CD4-positive, alpha-beta T cell treated with Interferon alpha-2 for 1 hour (primary cell): ENCODE data around the gene NDUFS6.
A peak's percentile ranks its signal among the peaks of the same experiment; 100 is the strongest.
"Not testable (repeated sequence)": the region's sequence is repeated elsewhere in the genome, so short reads cannot be mapped to it uniquely, and the experiment has no call there.

ENCODE experiments used
- DNase-seq, 2 donors: peaks; one replicate each; pipeline ENCODE4 v3.0.0-alpha.2; 2020 to 2022

The NDUFS6 gene

GRCh38 chr5:1784197-1785050, 16.8 kb upstream of the NDUFS6 start:
- DNase-seq = no peak

DNA sequence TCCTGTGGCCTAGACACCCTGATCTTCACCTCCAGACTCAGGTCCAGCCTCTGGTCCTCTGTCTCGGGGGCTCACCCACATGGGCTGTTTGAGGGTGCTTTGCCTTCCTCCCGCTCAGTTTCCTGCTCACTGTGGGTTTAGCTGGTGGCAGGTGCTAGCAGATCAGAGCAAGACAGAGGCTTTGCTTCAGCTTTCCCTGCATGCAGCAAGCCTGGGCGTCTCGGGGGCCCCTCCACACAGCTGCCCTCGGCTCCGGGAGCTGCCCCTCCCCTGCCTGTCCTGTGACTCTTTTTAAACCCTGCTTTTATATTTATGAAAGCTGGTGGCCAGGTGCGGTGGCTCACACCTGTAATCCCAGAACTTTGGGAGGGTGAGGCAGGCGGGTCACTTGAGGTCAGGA, 16.1 kb upstream of the NDUFS6 start:
- no peak for DNase-seq

DNA sequence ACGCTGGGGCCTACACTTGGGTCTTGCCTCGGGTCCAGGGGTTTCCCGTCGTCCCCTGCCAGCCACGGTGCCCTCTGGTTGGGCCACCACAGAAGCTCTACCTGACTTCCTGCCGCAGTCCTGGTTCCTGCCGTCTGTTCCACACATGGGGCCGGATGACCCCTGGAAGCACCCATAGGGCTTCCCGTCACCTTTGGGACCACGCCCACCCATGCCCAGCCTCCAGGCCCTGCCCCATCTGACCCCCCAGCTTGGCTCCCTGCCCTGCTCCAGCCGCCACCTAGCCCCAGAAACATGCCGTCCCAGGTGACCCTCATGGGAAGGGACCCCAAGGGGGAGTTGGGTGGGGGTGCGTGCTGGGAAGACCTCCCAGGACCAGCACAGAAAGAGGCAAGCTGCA, 15.2 kb upstream of the NDUFS6 start:
- DNase-seq = no peak

- DNase-seq = no peak
Measured at GRCh38 chr5:1786621-1787471, 14.4 kb upstream of the NDUFS6 start.

DNA sequence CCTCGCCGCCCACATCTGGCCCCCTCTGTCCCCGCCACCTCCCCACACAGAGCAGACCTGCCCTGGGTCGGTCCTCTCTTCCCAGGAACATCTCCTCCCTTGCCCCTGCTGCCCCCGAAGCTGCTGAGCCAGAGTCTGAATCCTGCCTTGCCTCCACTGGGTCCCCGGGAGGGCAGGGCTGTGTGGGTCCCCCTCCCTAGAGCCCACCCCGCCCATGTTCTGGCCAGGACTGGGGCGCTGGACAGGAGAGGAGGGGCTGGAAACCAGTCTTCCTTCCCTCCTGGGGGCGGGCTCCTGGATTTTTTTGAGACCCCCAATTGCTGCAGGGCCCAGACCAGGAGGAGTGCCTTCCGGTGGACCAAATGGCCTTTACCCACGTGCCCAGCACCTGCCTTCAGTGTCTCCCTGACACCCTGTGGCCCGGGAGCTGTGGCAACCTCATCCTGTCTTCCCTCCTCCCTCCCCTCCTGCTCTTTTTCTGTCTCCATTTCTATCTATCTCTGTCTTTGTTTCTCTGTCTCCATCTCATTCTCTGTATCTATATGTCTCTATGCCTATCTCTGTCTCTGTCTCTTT, 13.6 kb upstream of the NDUFS6 start:
- no peak for DNase-seq

GRCh38 chr5:1788200-1788599, 13.0 kb upstream of the NDUFS6 start:
- no peak for DNase-seq

DNA sequence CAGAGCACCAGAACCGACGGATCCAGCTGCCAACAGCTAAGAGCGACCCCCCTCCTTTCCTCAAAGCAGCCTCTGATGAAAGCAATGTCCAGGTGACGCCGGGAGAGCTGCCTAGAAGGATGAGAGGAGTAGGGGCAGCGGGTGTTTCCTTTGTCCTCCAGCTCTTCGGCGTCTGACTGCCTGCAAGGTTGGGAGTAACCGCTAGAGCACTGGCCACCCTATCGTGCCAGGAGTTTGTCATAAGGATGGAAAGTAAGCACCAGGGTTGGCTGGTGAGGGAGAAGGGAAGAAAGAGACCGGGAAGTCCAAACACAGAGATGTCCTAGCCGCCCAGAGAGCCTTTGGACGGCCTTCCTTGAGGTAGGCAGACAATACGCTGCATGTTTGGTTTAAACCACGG, 12.4 kb upstream of the NDUFS6 start:
- no peak for DNase-seq

DNA sequence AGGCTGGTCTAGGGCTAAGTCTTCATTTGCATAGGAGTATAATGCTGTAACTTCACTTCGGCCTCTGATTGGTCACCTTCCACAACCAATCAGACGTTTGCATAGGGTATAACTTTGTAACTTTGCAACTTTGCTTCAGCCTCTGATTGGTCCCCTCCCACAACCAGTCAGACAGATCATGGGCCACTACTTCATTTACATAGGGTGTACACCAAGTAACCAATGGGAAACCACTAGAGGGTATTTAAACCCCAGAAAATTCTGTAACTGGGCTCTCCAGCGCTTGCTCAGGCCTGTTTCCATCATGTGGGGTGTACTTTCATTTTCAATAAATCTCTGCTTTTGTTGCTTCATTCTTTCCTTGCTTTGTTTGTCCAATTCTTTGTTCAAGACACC, 11.8 kb upstream of the NDUFS6 start:
- DNase-seq = not testable (repeated sequence)

GRCh38 chr5:1789834-1790471, 11.3 kb upstream of the NDUFS6 start:
- DNase-seq = no peak

DNA sequence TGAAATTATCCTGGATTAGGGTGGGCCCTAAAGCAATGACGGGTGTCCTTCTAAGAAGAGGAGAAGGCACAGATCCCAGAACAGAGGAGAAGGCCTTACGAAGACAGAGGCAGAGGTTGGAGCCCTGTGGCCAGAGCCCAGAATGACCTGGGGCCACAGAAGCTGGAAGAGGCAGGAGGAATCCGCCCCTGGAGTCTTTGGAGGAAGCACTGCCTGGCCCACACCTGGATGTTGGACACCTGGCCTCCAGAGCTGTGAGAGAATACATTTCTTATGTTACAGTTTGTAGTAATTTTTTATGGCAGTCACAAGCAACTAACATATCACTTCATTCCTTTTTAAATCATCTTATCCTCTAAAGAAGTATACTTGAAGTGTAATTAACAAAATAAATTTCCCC, 10.0 kb upstream of the NDUFS6 start:
- DNase-seq = no peak

- peak; percentile 68 to 86 for DNase-seq
Measured at GRCh38 chr5:1792842-1793266, 8.4 kb upstream of the NDUFS6 start.

GRCh38 chr5:1793301-1793740, 7.9 kb upstream of the NDUFS6 start:
- no peak for DNase-seq

- DNase-seq = no peak
Measured at GRCh38 chr5:1793966-1794900, 7.0 kb upstream of the NDUFS6 start.

- no peak for DNase-seq
Measured at GRCh38 chr5:1794901-1795290, 6.3 kb upstream of the NDUFS6 start.

DNA sequence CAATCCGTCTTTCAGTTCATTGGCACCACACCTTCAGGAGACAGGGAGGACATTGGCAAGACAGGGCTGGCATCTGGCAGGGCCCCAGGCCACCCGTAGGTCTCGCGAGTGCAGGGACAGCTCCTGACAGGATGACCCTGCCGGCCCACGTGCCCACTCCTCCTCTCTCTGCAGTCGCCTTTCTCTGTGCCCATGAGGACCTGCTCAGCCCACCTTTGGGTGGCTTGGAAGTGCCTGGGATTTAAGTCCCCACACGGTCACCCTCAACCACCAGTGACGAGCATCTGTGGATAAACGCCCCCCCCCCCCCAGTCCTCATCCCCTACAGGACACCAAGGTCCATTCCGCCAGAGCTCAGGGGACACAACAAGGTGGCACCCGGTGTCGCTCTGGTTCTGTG, 5.7 kb upstream of the NDUFS6 start:
- no peak for DNase-seq

DNA sequence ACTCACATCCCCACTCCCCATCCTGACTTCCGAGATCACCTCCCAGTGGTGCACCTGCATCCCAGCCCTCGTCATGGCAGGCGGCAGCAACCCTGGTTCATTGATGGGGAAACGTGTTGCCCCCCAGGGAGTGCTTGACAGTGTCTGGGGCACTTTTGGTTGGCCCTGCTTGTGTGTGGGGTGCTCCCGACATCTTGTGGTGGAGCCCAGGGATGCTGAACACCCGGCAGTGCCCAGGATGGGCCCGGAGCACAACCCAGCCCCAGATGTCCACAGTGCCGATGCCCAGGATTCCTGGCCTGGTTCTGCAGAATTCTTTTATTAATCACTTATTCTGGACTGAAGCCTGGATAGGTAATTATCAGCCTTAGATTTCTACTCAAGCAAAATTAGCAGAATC, 5.3 kb upstream of the NDUFS6 start:
- no peak for DNase-seq

DNA sequence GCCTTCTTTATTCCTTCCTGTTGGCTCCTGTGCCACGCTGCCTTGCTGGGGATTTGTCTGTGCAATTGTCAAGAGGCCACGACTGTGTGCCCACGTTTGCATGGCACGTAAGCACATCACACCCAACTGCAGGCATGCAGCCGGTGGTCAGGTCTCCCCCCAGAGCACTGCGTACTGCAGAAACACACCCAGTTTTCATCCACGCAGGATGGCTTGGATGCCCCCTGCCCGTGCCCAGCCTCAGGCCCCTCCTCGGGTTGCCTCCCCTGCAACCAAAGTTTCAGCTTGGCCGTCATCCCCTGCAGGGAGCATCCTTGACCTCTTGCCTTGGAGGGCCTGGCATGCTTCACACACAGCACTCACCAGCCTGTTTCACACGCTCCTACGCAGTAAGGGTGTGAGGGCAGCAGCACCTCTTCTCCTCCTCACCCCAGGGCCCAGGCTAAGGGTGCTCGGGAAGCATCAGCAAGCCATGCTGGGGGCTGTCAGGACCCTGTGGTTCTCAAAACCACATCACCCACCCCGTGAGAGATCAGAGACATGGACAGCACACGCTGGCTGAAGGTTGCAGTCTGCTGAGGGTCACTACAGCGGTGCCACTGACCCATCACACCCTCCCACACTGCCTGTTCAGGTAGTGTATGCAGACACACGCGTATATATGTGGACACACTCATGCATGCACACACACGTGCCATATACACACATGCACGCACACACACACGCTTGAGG, 4.7 kb upstream of the NDUFS6 start:
- no peak for DNase-seq

DNA sequence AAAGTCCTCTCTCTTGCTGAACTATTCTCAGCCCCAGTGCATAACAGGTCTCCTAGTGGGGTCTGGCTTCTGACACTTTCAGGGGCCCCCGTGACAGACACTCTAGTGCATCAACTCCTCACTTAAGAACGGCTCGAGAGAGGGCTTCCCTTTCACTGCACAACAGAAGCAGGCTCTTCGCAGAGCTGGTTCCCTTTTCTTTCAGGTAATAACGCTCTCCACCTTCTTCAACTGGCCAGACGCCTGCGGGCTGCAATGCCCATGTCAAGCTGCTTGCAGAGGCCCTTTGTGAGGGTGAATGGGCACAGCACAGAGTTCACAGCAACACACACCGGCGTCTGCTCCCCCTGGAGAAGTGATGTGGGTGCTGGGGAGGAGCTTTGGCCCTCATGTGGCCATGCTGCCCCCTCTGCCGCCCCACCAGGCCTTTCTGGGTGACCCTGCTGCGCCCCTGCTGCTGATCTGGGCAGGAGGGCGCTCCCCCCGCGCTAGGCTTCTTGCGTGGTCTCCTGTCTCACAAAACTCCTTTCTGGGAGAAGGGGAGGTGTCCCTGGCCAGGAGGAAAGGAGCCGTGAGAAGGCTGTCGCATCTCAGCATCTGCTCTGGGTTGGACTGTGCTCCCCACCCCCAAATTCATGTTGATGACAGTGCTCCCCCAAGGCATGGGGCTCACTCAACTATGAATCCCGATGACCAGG, 4.0 kb upstream of the NDUFS6 start:
- DNase-seq = no peak

GRCh38 chr5:1797855-1798254, 3.4 kb upstream of the NDUFS6 start:
- no peak for DNase-seq

DNA sequence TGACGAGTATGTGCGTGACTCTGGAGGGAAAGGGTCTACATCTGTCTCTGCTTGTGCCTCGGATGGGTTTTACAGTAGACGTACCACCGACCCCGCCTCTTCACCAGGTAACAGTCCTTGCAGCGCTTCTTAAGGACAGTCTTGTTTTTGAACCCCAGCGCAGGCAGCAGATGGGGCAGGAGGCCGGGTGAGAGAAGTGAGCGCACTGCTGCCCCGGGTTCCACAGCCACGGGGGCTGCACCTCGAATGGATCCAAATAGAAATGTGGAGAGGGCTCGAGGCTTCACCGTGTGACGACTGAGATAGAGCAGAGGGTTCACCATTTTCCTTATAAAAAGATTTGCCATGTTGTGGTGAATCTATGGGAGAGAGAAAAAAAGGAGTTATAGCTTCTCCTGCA, 2.6 kb upstream of the NDUFS6 start:
- DNase-seq = not testable (repeated sequence)
